GM15510 (cell line): ENCODE results near the gene SAG.

Source experiments
- POLR2A ChIP-seq: IDR thresholded peaks from 3 replicates; pipeline ENCODE4 v1.6.1; 2011; ENCODE audit warnings: borderline replicate concordance; ENCODE audit not compliant: insufficient read length; ENCODE audit errors: extremely low read depth

Gene SAG

GRCh38 chr2:233354500-233354924 lies 46.9 kb downstream of the SAG start:
- TF ChIP-seq POLR2A: peak; percentile 72

- no peak for TF ChIP-seq POLR2A
These were observed 47.5 kb downstream of the SAG start for GRCh38 chr2:233354971-233355574.

- TF ChIP-seq POLR2A: no peak
These were observed 48.3 kb downstream of the SAG start for GRCh38 chr2:233355916-233356315.

DNA sequence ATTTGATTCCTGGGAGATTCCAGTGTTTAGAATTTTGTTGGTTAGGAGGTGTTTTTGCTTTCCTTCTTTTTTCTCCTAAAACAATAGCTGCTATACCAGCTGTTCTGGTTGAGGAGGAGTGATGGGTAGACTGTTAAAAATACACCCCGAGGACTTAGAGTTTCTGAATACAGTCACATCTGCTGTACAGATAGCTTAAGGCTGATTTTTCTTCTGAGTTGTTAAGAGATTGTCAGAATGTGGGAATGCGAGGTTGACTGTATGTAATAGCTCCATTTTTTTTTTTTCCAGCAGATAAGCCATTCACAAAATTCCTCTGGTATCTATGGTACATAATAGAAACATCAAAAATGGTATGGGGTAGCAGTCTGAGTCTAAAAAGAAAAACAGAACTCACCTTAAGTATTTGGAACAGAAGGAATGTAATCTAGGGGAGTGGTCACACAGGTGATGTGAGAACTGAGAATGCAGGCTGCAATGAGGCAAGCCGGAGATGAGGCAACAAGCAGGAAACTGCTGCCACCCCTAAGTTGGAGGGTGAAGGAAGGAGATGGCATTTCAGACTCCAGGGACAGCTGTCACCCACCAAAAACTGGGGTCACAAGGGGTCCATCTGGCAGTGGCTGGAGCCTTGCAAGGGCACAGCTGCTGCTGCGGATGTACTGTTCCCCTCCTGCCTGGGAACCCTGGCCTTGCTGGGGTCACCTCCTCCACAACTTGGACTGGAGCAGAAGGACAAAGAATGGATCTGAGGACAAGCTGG lies 49.1 kb downstream of the SAG start:
- peak; percentile 20 for TF ChIP-seq POLR2A

DNA sequence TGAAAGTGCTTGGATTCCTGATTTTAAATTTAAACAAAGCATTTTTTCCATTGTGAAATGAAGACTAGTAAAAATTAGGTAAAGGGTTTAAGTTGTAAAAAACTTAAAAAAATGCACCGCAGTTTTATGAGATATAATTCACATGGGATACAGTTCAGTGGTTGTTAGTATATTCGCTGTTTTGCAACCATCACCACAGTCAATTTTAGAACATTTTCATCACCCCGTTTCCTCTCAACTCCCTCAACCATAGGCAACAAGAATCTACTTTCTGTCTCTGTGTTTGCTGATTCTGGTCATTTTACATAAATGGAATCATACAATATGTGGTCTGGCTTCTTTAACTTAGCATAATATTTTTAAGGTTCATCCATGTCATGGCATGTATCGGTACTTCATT lies 50.7 kb downstream of the SAG start:
- TF ChIP-seq POLR2A: no peak

DNA sequence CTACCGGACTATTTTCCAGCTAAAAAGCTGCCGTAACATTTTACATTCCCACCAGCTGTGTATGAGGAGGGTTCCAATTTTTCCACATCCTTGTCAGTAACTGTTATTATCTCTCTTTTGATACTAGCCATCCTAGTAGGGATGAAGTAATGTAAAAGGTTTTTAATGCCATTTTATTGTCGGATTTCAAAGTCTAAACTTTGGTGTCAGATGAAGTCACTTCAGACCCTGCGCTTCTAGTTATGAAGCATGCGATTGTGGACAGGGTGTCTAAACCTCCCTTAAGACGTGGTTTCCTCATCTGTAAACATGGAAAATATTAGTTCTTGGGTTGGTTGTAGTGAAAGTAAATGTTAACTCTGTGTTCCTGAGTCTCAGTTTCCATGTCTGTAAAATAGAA lies 51.3 kb downstream of the SAG start:
- no peak for TF ChIP-seq POLR2A

DNA sequence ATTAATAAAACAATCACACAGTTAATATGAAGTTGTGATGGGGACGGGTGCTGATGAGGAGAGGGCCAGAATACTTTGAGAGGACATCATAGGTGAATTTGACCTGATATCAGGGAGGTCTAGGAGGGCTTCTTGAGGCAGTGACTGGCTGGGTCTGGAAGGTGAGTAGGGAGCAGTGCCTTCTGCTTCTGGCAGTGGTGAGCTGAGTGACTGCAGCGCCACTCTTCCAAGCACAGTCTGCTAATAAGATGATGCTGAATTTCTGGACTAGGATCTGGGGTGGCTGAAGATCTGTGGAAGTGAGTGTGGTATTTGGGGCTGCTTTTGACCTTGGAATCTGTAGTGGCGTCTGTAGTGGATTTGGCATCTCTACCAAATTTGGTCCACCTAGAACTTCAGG lies 52.2 kb downstream of the SAG start:
- no peak for TF ChIP-seq POLR2A

GRCh38 chr2:233360771-233361176 lies 53.2 kb downstream of the SAG start:
- no peak for TF ChIP-seq POLR2A

- TF ChIP-seq POLR2A: no peak
These were observed 53.7 kb downstream of the SAG start for GRCh38 chr2:233361297-233361696.

GRCh38 chr2:233362742-233363141 lies 55.1 kb downstream of the SAG start:
- no peak for TF ChIP-seq POLR2A

DNA sequence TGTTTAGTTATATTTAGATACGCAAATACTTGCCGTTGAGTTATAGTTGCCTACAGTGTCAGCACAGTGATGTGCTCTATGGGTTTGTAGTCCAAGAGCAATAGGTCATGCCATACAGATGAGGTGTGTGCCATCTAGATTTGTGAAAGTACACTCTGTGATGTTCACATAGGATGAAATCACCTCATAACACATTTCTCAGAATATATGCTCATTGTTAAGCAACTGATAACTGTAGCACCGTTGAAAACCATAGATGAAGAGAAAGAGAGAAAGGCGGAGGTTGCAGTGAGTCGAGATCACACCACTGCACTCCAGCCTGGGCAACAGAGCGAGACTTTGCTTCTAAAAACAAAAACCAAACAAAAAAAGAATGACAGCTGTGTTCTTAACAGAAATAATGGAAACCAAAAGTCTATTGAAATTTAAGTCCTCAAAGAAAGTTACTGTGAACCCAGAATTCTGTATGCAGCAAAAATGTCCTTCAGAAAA lies 56.2 kb downstream of the SAG start:
- no peak for TF ChIP-seq POLR2A

DNA sequence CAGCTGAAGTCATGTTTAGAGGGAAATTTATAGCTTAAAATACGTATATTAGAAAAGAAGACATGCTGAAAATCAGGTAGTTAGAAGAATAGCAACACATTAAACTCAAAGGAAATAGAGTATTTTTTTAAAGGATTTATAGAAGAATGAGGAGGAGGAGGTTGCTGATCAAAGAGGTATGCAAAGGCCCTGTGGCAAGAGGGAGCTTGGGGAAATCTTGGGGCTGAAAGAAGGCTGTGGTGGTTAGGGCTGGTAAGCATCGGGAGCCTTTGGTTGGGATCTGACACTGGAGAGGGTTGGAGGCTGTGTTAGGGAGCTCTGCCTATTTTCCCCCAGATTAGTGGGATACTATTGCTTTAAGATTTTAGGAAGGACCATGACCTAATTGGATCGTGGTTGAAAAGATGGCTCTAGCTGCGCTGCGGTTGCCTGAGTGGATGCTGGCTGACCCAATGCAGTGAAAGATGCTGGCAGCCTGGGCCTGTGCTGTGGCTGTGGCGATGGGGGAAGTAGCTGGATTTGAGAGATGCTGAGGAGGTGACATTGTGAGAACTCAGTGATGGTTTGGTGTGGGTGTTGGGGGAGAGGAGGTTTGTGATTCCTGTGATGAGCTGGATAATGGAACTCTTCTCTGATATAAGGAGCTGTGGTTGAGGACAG lies 58.4 kb downstream of the SAG start:
- TF ChIP-seq POLR2A: no peak

DNA sequence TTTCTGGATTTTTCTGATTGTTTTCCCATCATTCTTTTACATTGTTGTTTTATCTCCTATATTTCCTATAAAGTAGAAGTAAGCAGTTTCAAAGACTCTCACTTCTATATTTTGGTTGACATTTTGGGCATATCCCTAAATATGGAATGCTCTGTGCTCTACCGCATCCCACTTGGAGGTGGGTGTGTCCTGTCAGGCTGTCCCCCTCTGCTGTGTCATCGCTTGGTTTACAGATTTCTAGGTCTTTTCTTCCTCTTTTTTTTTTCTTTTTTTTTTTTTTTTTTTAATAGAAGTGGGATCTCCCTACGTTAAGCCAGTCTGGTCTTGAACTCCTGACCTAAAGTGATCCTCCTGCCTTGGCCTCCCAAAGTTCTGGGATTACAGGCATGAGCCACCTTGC lies 60.0 kb downstream of the SAG start:
- TF ChIP-seq POLR2A: no peak

DNA sequence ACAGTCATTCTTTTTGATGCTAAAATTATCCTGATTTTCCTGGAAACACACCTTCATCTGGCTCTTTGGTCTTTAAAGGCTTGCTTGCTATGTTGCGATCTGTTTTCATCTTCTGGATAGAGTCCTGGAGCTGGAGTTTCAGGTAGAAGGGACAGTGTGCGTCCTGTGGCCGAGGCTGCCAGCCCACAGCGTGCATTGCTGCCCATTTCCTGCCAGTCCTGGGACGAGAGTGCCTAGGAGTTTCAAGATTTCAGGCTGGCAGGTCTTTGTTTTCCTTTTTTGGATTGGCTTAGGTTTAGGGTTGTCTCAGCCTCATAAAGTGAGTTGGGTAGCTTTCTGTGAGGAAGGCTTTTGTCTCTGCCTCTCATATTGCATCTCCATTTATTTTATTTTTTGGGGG lies 61.1 kb downstream of the SAG start:
- TF ChIP-seq POLR2A: no peak

GRCh38 chr2:233369462-233369861 lies 61.8 kb downstream of the SAG start:
- TF ChIP-seq POLR2A: no peak
